Kidney epithelial cell (primary cell): ENCODE data around the gene ZNF48. TPM values are rescaled to one million over a fixed set of nuclear protein-coding genes. Genes with fewer than 3 reads are reported as not detected.

ENCODE experiments used
- DNase-seq: peaks from one replicate; pipeline ENCODE4 v3.0.0-alpha.2; 2010; ENCODE audit warnings: low read depth
- H3K27me3 ChIP-seq: 2 replicates; pipeline ENCODE4 v1.6.0; 2011; ENCODE audit warnings: low read length; ENCODE audit not compliant: control insufficient read depth, insufficient read depth
- H3K36me3 ChIP-seq: 2 replicates; pipeline ENCODE4 v1.5.1; 2011; ENCODE audit warnings: low read length; ENCODE audit not compliant: control insufficient read depth, insufficient read depth
- H3K4me3 ChIP-seq: 2 replicates; pipeline ENCODE4 v1.5.1; 2011; ENCODE audit warnings: low read depth, mild to moderate bottlenecking, control low read depth, low read length
- CTCF ChIP-seq: IDR thresholded peaks from 2 replicates; pipeline ENCODE4 v1.5.1; 2011; ENCODE audit warnings: mild to moderate bottlenecking, moderate library complexity, low read length, control low read depth, inconsistent platforms; ENCODE audit not compliant: insufficient read depth, poor library complexity, severe bottlenecking
- total RNA-seq: library from RNA; depleted of rRNA; stranded (reverse); fragments of >200 nt; gene quantifications from 2 replicates; pipeline ENCODE4 v1.2.3, GENCODE V29; 2015

The ZNF48 gene
- total RNA-seq, 1 donor from 2014 or later, result 24.4 TPM

GRCh38 chr16:30439720-30440348 lies 44.6 kb downstream of the ZNF48 start:
- DNase-seq, result no peak
- no peak overlapping the region for H3K4me3 ChIP-seq
- no peaks in the 10 kb centered on the region for H3K27me3 ChIP-seq
- H3K36me3 ChIP-seq, result peaks cover 1% of the 10 kb centered on the region
- TF ChIP-seq CTCF, result no peak

GRCh38 chr16:30443631-30444030 lies 48.4 kb downstream of the ZNF48 start:
- no peak for DNase-seq
- no peaks in the 10 kb centered on the region for H3K27me3 ChIP-seq
- peaks cover 2% of the 10 kb centered on the region for H3K36me3 ChIP-seq
- no peak overlapping the region for H3K4me3 ChIP-seq
- no peak for TF ChIP-seq CTCF

- TF ChIP-seq CTCF, result no peak
- Histone ChIP-seq H3K4me3 (peak overlapping the region; percentile 75), H3K27me3 (no peaks in the 10 kb centered on the region), H3K36me3 (peaks cover 2% of the 10 kb centered on the region)
- DNase-seq, result no peak
Observed at GRCh38 chr16:30444231-30445148, 49.3 kb downstream of the ZNF48 start.

GRCh38 chr16:30445149-30445407 lies 49.9 kb downstream of the ZNF48 start:
- Histone ChIP-seq H3K4me3 (peak overlapping the region; percentile 75), H3K27me3 (no peaks in the 10 kb centered on the region), H3K36me3 (peaks cover 2% of the 10 kb centered on the region)
- TF ChIP-seq CTCF, result no peak
- DNase-seq, result no peak

GRCh38 chr16:30445408-30446202 lies 50.4 kb downstream of the ZNF48 start, which contains the start of gene SEPHS2:
SEPHS2 (minus strand) TSS chr16:30445874; CDS start chr16:30445727, 147 bp downstream.
- peaks cover 2% of the 10 kb centered on the region for H3K36me3 ChIP-seq
- peak; percentile 91 for DNase-seq
- H3K4me3 ChIP-seq, result peak within 1 kb of the TSS; percentile 75
- no peaks in the 10 kb centered on the region for H3K27me3 ChIP-seq
- peak; percentile 50 for TF ChIP-seq CTCF
